Breast epithelium (tissue), 3 donors: ENCODE measurements around the gene CACNA2D2.
"Not testable (repeated sequence)": the region's sequence is repeated elsewhere in the genome, so short reads cannot be mapped to it uniquely, and the experiment has no call there.

ENCODE experiments used
- POLR2A ChIP-seq: fragments of 450-650 bp; IDR thresholded peaks from one replicate; pipeline ENCODE4 v1.6.1; 2016; ENCODE audit warnings: antibody characterized with exemption, mild to moderate bottlenecking, moderate library complexity
- POLR2AphosphoS5 ChIP-seq, 3 donors: sonication (generic); formaldehyde crosslinking; IDR thresholded peaks; one replicate each; pipeline ENCODE4 v1.6.1; 2017; ENCODE audit warnings: antibody characterized with exemption in 3 of 3
- TF ChIP-seq, protein P1 (sequence below), 3 donors: fragments of 450-650 bp; IDR thresholded peaks; one replicate each; pipeline ENCODE4 v1.5.1; 2016 to 2017; ENCODE audit warnings: antibody characterized with exemption in 3 of 3, mild to moderate bottlenecking in 3 of 3, moderate library complexity in 3 of 3

DNA sequence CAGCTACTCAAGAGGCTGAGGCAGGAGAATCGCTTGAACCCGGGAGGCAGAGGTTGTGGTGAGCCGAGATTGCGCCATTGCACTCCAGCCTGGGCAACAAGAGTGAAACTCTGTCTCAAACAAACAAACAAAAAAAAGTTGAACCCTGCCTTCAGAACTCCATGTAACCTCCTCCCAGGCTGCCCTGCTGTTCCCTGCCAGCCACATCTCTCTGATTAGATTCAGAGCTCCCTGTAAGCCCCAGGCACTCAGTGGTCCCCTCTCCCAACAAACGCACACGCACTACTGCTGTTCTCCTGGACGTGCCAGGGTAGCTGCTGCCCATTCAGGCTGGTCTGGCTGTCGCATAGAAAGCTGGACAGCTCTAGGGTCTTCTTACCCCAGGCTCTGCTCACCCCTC is 9.5 kb upstream of the CACNA2D2 start:
- TF ChIP-seq, protein P1, sequence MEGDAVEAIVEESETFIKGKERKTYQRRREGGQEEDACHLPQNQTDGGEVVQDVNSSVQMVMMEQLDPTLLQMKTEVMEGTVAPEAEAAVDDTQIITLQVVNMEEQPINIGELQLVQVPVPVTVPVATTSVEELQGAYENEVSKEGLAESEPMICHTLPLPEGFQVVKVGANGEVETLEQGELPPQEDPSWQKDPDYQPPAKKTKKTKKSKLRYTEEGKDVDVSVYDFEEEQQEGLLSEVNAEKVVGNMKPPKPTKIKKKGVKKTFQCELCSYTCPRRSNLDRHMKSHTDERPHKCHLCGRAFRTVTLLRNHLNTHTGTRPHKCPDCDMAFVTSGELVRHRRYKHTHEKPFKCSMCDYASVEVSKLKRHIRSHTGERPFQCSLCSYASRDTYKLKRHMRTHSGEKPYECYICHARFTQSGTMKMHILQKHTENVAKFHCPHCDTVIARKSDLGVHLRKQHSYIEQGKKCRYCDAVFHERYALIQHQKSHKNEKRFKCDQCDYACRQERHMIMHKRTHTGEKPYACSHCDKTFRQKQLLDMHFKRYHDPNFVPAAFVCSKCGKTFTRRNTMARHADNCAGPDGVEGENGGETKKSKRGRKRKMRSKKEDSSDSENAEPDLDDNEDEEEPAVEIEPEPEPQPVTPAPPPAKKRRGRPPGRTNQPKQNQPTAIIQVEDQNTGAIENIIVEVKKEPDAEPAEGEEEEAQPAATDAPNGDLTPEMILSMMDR (IDR thresholded peaks at IDR 0.05): not testable (repeated sequence)
- TF ChIP-seq POLR2A; POLR2AphosphoS5 (IDR thresholded peaks at IDR 0.05): not testable (repeated sequence)
